Endothelial cell of umbilical vein (primary cell): Measurements from ENCODE around the gene PTH1R. TPM values are rescaled to one million over a fixed set of nuclear protein-coding genes. Genes with fewer than 3 reads are reported as not detected.

Experiments used
- BruUV-seq: library from RNA; stranded (reverse); fragments of 400-500 nt; replicated peaks from 2 replicates; lab custom pipeline; 2021; lab: Mats Ljungman, UMichigan
- CTCF ChIA-PET: fragments of 300-600, 350-600 bp; sonication (Branson Sonifier 250); formaldehyde crosslinking; loops from one replicate; lab custom pipeline; 2021; ENCODE audit warnings: antibody characterized with exemption, inconsistent platforms; lab: Charles Lee
- POLR2A ChIA-PET: fragments of 300-600, 350-600 bp; sonication (Branson Sonifier 250); formaldehyde crosslinking; loops from one replicate; lab custom pipeline; 2021; ENCODE audit warnings: antibody characterized with exemption, inconsistent platforms; lab: Charles Lee
- DNase-seq: peaks from one replicate; pipeline ENCODE4 v3.0.0-alpha.2; 2011; ENCODE audit warnings: low read depth, low spot score
- FAIRE-seq: peaks from 2 replicates; lab custom pipeline; 2011; peaks lifted over from hg19 to GRCh38; lab: Jason Lieb, UNC
- H2AFZ ChIP-seq: 2 replicates; pipeline ENCODE4 v1.6.0; 2012; ENCODE audit warnings: low read depth, low read length, control low read depth, inconsistent platforms
- H3K27ac ChIP-seq: 2 replicates; pipeline ENCODE4 v1.5.1; 2011; ENCODE audit warnings: low read depth, mild to moderate bottlenecking, control low read depth, low read length, moderate library complexity; ENCODE audit not compliant: insufficient read depth
- H3K27me3 ChIP-seq, 2 experiments: 2 replicates each; pipeline versions ENCODE4 v1.6.0 to v1.6.1; 2011; ENCODE audit warnings: low read length in 2 of 2, mixed read lengths in 1 of 2; ENCODE audit not compliant: control insufficient read depth in 2 of 2, insufficient read depth in 2 of 2
- H3K36me3 ChIP-seq, 2 experiments: 2 replicates in 1 of 2; 3 replicates in 1 of 2; pipeline ENCODE4 v1.5.1; 2011; ENCODE audit warnings: low read length in 2 of 2, mild to moderate bottlenecking in 1 of 2, moderate library complexity in 1 of 2; ENCODE audit not compliant: control insufficient read depth in 2 of 2, insufficient read depth in 2 of 2; ENCODE audit errors: extremely low read depth in 1 of 2
- H3K4me1 ChIP-seq: 3 replicates; pipeline ENCODE4 v1.5.1; 2011; ENCODE audit warnings: mild to moderate bottlenecking, low read length; ENCODE audit not compliant: control insufficient read depth, insufficient read depth; ENCODE audit errors: extremely low read depth
- H3K4me2 ChIP-seq: 2 replicates; pipeline ENCODE4 v1.6.1; 2011; ENCODE audit warnings: low read length, control low read depth, mixed read lengths; ENCODE audit not compliant: insufficient read depth
- H3K4me3 ChIP-seq, 3 experiments: fragments of 200-600 bp in 1 of 3; sonication (generic), shearing (Covaris generic) in 1 of 3; replicated peaks in 1 of 3; 2 replicates each; pipeline ENCODE4 v1.5.1; 2011 to 2016; ENCODE audit warnings: control low read depth in 3 of 3, low read length in 3 of 3, mild to moderate bottlenecking in 2 of 3, inconsistent platforms in 1 of 3, low read depth in 1 of 3, moderate library complexity in 1 of 3; ENCODE audit not compliant: insufficient read depth in 1 of 3
- H3K79me2 ChIP-seq: 2 replicates; pipeline ENCODE4 v1.6.0; 2012; ENCODE audit warnings: low read length, inconsistent platforms; ENCODE audit not compliant: control insufficient read depth, insufficient read depth
- H3K9ac ChIP-seq: replicated peaks from 2 replicates; pipeline ENCODE3; 2011; ENCODE audit warnings: low read length, control low read depth; ENCODE audit not compliant: insufficient read depth; ENCODE audit errors: extremely low read depth
- H3K9me1 ChIP-seq: replicated peaks from 3 replicates; pipeline ENCODE4 v1.6.0; 2011; ENCODE audit warnings: mild to moderate bottlenecking, low read length; ENCODE audit not compliant: control insufficient read depth, insufficient read depth; ENCODE audit errors: extremely low read depth
- H3K9me3 ChIP-seq: replicated peaks from 2 replicates; pipeline ENCODE4 v1.5.1; 2012; ENCODE audit warnings: low read length, inconsistent platforms; ENCODE audit not compliant: control insufficient read depth, insufficient read depth
- H4K20me1 ChIP-seq: replicated peaks from 2 replicates; pipeline ENCODE3; 2011; ENCODE audit warnings: mild to moderate bottlenecking, low read length; ENCODE audit not compliant: control insufficient read depth, insufficient read depth; ENCODE audit errors: extremely low read depth
- EZH2 ChIP-seq: IDR thresholded peaks from 2 replicates; pipeline ENCODE4 v1.6.1; 2012; ENCODE audit warnings: borderline replicate concordance, low read depth, mild to moderate bottlenecking, moderate library complexity, low read length, inconsistent platforms; ENCODE audit not compliant: severe bottlenecking
- FOS ChIP-seq: IDR thresholded peaks from 2 replicates; pipeline ENCODE4 v1.6.1; 2011; ENCODE audit warnings: mild to moderate bottlenecking, low read length, moderate library complexity, borderline replicate concordance; ENCODE audit not compliant: insufficient read depth
- MAX ChIP-seq: IDR thresholded peaks from 2 replicates; pipeline ENCODE4 v1.6.1; 2011; ENCODE audit not compliant: insufficient read depth, insufficient read length
- MYC ChIP-seq: IDR thresholded peaks from one replicate; pipeline ENCODE4 v1.6.1; 2011; ENCODE audit warnings: mild to moderate bottlenecking, low read depth, low read length
- POLR2A ChIP-seq: IDR thresholded peaks from 2 replicates; pipeline ENCODE4 v1.6.1; 2012; ENCODE audit warnings: low read depth, mild to moderate bottlenecking, control low read depth, low read length
- POLR2AphosphoS5 ChIP-seq: IDR thresholded peaks from 2 replicates; pipeline ENCODE4 v1.6.1; 2012; ENCODE audit warnings: low read depth, mild to moderate bottlenecking, control low read depth, low read length, moderate library complexity; ENCODE audit not compliant: insufficient read depth
- dilution Hi-C: fragments of 300-500 bp; cut with MboI; formaldehyde crosslinking; loops from one replicate; pipeline ENCODE4 v1.15.0; 2019; ENCODE audit warnings: low sequenced_read_pairs; ENCODE audit not compliant: extremely low pct_ligation_motif_present
- intact Hi-C: fragments of 100-400 bp; cut with micrococcal nuclease; formaldehyde crosslinking; loops from one replicate; pipeline ENCODE4 v1.10.0; 2022
- polyA plus RNA-seq, 4 experiments: library from polyadenylated mRNA; depleted of rRNA in 3 of 4; stranded (reverse) in 3 of 4; unstranded in 1 of 4; fragments of >200 nt; gene quantifications; 2 replicates each; pipeline versions ENCODE4 v1.2.1 to v1.2.3, GENCODE V29; 2011 to 2012; ENCODE audit warnings: missing spikeins in 1 of 4
- total RNA-seq: library from RNA; stranded (reverse); gene quantifications from 2 replicates; pipeline ENCODE4 v1.2.3, GENCODE V29; 2021
- TF ChIP-seq, protein P1 (sequence below), 2 donors: IDR thresholded peaks; 1 replicate in 1 of 2; 2 replicates in 1 of 2; pipeline ENCODE4 v1.5.1; 2011; ENCODE audit warnings: low read length in 2 of 2, mild to moderate bottlenecking in 2 of 2, moderate library complexity in 2 of 2, control low read depth in 1 of 2, inconsistent platforms in 1 of 2, low read depth in 1 of 2; ENCODE audit not compliant: insufficient read depth in 1 of 2; ENCODE audit errors: extremely low read depth in 1 of 2

Gene PTH1R
- total and polyA plus RNA-seq, 2 donors (not counting 3 experiments of a cell fraction or from before 2014, with no cell fraction given): 0.08 to 0.46 TPM

DNA sequence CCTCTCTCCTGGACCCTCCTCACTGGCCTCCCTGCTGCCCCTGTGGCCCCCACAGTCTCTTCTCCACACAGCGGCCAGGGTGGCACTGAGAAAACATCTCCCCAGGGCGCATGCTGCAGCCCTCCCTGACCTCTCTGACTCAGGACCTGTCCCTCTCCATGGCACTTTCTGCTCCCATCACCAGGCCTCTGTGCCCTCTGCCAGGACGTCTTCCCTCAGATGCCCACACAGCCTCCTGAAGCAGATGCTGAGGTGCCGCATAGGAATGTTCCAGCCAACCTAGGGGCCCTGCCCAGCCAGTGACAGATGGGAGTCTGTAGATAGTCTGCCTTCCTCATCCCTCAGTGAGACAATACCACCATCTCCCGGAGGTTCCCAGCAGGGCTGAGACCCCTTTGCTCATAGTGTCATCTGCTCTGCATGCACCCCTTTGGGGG is 22.9 kb upstream of the PTH1R start:
- FAIRE-seq (no peak), DNase-seq (no peak)
- Histone ChIP-seq H3K9me1 (no peaks in the 10 kb centered on the region), H3K27ac (no peak overlapping the region), H3K9ac (no peak overlapping the region), H2AFZ (no peak overlapping the region), H3K36me3 (no peaks in the 10 kb centered on the region), H4K20me1 (no peaks in the 10 kb centered on the region), H3K4me2 (no peak overlapping the region), H3K4me1 (no peaks in the 10 kb centered on the region), H3K79me2 (no peaks in the 10 kb centered on the region), H3K4me3 (no peak overlapping the region), H3K9me3 (no peaks in the 10 kb centered on the region), H3K27me3 (peaks cover 0 to 5% of the 10 kb centered on the region in 2 experiments)
- BruUV-seq: no TSS peak
- ChIA-PET CTCF (interaction anchor here (0.9 kb wide), 1 partner anchor 9 kb away, joined by 3 read pairs; no protein-coding TSS in a partner anchor), POLR2A (no interaction called here)
- intact Hi-C loops (no loop called here), dilution Hi-C loops (no loop called here)
- TF ChIP-seq, protein P1, sequence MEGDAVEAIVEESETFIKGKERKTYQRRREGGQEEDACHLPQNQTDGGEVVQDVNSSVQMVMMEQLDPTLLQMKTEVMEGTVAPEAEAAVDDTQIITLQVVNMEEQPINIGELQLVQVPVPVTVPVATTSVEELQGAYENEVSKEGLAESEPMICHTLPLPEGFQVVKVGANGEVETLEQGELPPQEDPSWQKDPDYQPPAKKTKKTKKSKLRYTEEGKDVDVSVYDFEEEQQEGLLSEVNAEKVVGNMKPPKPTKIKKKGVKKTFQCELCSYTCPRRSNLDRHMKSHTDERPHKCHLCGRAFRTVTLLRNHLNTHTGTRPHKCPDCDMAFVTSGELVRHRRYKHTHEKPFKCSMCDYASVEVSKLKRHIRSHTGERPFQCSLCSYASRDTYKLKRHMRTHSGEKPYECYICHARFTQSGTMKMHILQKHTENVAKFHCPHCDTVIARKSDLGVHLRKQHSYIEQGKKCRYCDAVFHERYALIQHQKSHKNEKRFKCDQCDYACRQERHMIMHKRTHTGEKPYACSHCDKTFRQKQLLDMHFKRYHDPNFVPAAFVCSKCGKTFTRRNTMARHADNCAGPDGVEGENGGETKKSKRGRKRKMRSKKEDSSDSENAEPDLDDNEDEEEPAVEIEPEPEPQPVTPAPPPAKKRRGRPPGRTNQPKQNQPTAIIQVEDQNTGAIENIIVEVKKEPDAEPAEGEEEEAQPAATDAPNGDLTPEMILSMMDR (IDR thresholded peaks at IDR 0.05; ENCODE audit: extremely low read depth in 1 of 2, insufficient read depth in 1 of 2, low read depth in 1 of 2, low read length in 2 of 2): no peak
- TF ChIP-seq EZH2 (no peak), POLR2AphosphoS5 (no peak), FOS (no peak), POLR2A (no peak), MYC (no peak), MAX (no peak)
